H9 (cell line): ENCODE results near the gene PITRM1. TPM values are rescaled to one million over a fixed set of nuclear protein-coding genes. Genes with fewer than 3 reads are reported as not detected.

ENCODE experiments used
- DNase-seq: peaks from one replicate; pipeline ENCODE4 v3.0.0-alpha.2; 2017
- H2AFZ ChIP-seq: one replicate; pipeline ENCODE4 v1.6.1; 2013; ENCODE audit warnings: mild to moderate bottlenecking, low read length, control low read depth, moderate library complexity
- H2AK5ac ChIP-seq: 2 replicates; pipeline ENCODE4 v1.6.1; 2013; ENCODE audit warnings: low read length, control low read depth, mixed read lengths; ENCODE audit not compliant: insufficient read length
- H2BK120ac ChIP-seq: one replicate; pipeline ENCODE4 v1.6.1; 2013; ENCODE audit warnings: low read depth, mild to moderate bottlenecking, low read length, control low read depth, inconsistent platforms; ENCODE audit not compliant: poor library complexity, severe bottlenecking
- H2BK12ac ChIP-seq: 2 replicates; pipeline ENCODE4 v1.6.1; 2013; ENCODE audit warnings: low read length, control low read depth, mixed read lengths, low read depth; ENCODE audit not compliant: insufficient read length
- H2BK15ac ChIP-seq: 2 replicates; pipeline ENCODE4 v1.6.1; 2013; ENCODE audit warnings: low read depth, low read length, control low read depth
- H2BK20ac ChIP-seq: one replicate; pipeline ENCODE4 v1.6.1; 2013; ENCODE audit warnings: low read depth, mild to moderate bottlenecking, low read length, control low read depth, inconsistent platforms; ENCODE audit not compliant: poor library complexity, severe bottlenecking
- H2BK5ac ChIP-seq: 2 replicates; pipeline ENCODE4 v1.6.1; 2013; ENCODE audit warnings: low read length, control low read depth, mixed read lengths; ENCODE audit not compliant: insufficient read length
- H3K14ac ChIP-seq: 2 replicates; pipeline ENCODE4 v1.6.1; 2013; ENCODE audit warnings: low read length, control low read depth; ENCODE audit not compliant: insufficient read depth
- H3K18ac ChIP-seq: 2 replicates; pipeline ENCODE4 v1.6.1; 2013; ENCODE audit warnings: low read depth, mild to moderate bottlenecking, mixed read lengths, low read length, control low read depth; ENCODE audit not compliant: insufficient read length
- H3K23ac ChIP-seq: 2 replicates; pipeline ENCODE4 v1.6.1; 2013; ENCODE audit warnings: low read length, control low read depth, mixed read lengths, low read depth; ENCODE audit not compliant: insufficient read length
- H3K23me2 ChIP-seq: 2 replicates; pipeline ENCODE4 v1.6.1; 2013; ENCODE audit warnings: low read depth, mild to moderate bottlenecking, mixed read lengths, low read length, control low read depth; ENCODE audit not compliant: insufficient read length, poor library complexity, severe bottlenecking
- H3K27ac ChIP-seq: 2 replicates; pipeline ENCODE4 v1.5.1; 2013; ENCODE audit warnings: low read length, control low read depth, mixed read lengths, low read depth; ENCODE audit not compliant: insufficient read length
- H3K27me3 ChIP-seq: 2 replicates; pipeline ENCODE4 v1.6.1; 2013; ENCODE audit warnings: low read length, control low read depth, inconsistent platforms; ENCODE audit not compliant: insufficient read depth
- H3K4ac ChIP-seq: 2 replicates; pipeline ENCODE4 v1.6.1; 2013; ENCODE audit warnings: low read depth, mild to moderate bottlenecking, control low read depth, inconsistent platforms, low read length, moderate library complexity
- H3K4me1 ChIP-seq: 2 replicates; pipeline ENCODE4 v1.6.1; 2013; ENCODE audit warnings: low read length, control low read depth, inconsistent platforms; ENCODE audit not compliant: insufficient read depth
- H3K4me2 ChIP-seq: 2 replicates; pipeline ENCODE4 v1.6.1; 2013; ENCODE audit warnings: low read length, control low read depth, mixed read lengths; ENCODE audit not compliant: insufficient read length, insufficient read depth
- H3K56ac ChIP-seq: 2 replicates; pipeline ENCODE4 v1.6.1; 2013; ENCODE audit warnings: low read depth, mild to moderate bottlenecking, mixed read lengths, low read length, control low read depth; ENCODE audit not compliant: insufficient read length
- H3K79me1 ChIP-seq: 2 replicates; pipeline ENCODE4 v1.6.1; 2013; ENCODE audit warnings: low read depth, mild to moderate bottlenecking, moderate library complexity, low read length, control low read depth, inconsistent platforms; ENCODE audit not compliant: insufficient read depth, poor library complexity, severe bottlenecking
- H3K79me2 ChIP-seq: 2 replicates; pipeline ENCODE4 v1.6.1; 2013; ENCODE audit warnings: low read length, control low read depth, inconsistent platforms; ENCODE audit not compliant: insufficient read depth
- H3K9ac ChIP-seq: 2 replicates; pipeline ENCODE4 v1.6.1; 2013; ENCODE audit warnings: low read length, control low read depth, mixed read lengths; ENCODE audit not compliant: insufficient read length; ENCODE audit errors: extremely low read depth
- H3K9me3 ChIP-seq: one replicate; pipeline ENCODE4 v1.6.1; 2013; ENCODE audit warnings: low read depth, low read length, inconsistent platforms; ENCODE audit not compliant: control insufficient read depth
- H3T11ph ChIP-seq: one replicate; pipeline ENCODE4 v1.6.1; 2013; ENCODE audit warnings: mild to moderate bottlenecking, low read length, control low read depth, inconsistent platforms
- H4K20me1 ChIP-seq: one replicate; pipeline ENCODE4 v1.6.1; 2013; ENCODE audit not compliant: control insufficient read depth, insufficient read length, insufficient read depth
- H4K5ac ChIP-seq: 2 replicates; pipeline ENCODE4 v1.6.1; 2013; ENCODE audit warnings: low read depth, mild to moderate bottlenecking, mixed read lengths, low read length, control low read depth; ENCODE audit not compliant: insufficient read length
- H4K8ac ChIP-seq: replicated peaks from 2 replicates; pipeline ENCODE4 v1.6.1; 2013; ENCODE audit warnings: low read length, control low read depth, mixed read lengths, low read depth; ENCODE audit not compliant: insufficient read length
- H4K91ac ChIP-seq: 2 replicates; pipeline ENCODE4 v1.6.1; 2013; ENCODE audit warnings: low read depth, mild to moderate bottlenecking, moderate library complexity, mixed read lengths, low read length, control low read depth; ENCODE audit not compliant: insufficient read length
- H3K27ac Mint-ChIP-seq, 3 experiments: 2 replicates in 2 of 3; 3 replicates in 1 of 3; pipeline ENCODE4 v1.8.0; 2020 to 2021; ENCODE audit warnings: mixed read lengths in 3 of 3, mild to moderate bottlenecking in 1 of 3, moderate library complexity in 1 of 3
- H3K27me3 Mint-ChIP-seq: 2 replicates; pipeline ENCODE4 v1.8.0; 2021; ENCODE audit warnings: low read depth, mild to moderate bottlenecking, moderate library complexity, mixed read lengths
- H3K36me3 Mint-ChIP-seq, 3 experiments: 2 replicates in 2 of 3; 3 replicates in 1 of 3; pipeline ENCODE4 v1.8.0; 2020 to 2021; ENCODE audit warnings: low read depth in 3 of 3, mixed read lengths in 3 of 3; ENCODE audit not compliant: insufficient read depth in 1 of 3
- H3K4me1 Mint-ChIP-seq, 2 experiments: 2 replicates each; pipeline ENCODE4 v1.8.0; 2020; ENCODE audit warnings: mixed read lengths in 2 of 2
- H3K4me3 Mint-ChIP-seq, 2 experiments: 2 replicates in 1 of 2; 3 replicates in 1 of 2; pipeline ENCODE4 v1.8.0; 2020 to 2021; ENCODE audit warnings: mild to moderate bottlenecking in 2 of 2, mixed read lengths in 2 of 2, moderate library complexity in 1 of 2
- H3K9me3 Mint-ChIP-seq, 2 experiments: 2 replicates in 1 of 2; 3 replicates in 1 of 2; pipeline ENCODE4 v1.8.0; 2020; ENCODE audit warnings: mild to moderate bottlenecking in 2 of 2, mixed read lengths in 2 of 2, moderate library complexity in 1 of 2
- WGBS: extraction: QIAGEN DNeasy Blood & Tissue Kit; methylation state at CpG from one replicate; pipeline ENCODE4 v1.1.7; 2013; ENCODE audit warnings: missing lambda C conversion rate, low lambda C conversion rate, mixed read lengths; ENCODE audit not compliant: insufficient read length; ENCODE audit errors: extremely low coverage; 5-methylcytosine and 5-hydroxymethylcytosine counted together
- total RNA-seq: library from RNA; stranded (reverse); gene quantifications from 2 replicates; pipeline ENCODE4 v1.2.1, GENCODE V29; 2021
- TF ChIP-seq, protein P1 (sequence below): fragments of 200-600 bp; sonication (generic); conservative IDR thresholded peaks from 3 replicates; pipeline ENCODE4 v1.8.0; 2021; ENCODE audit warnings: antibody characterized with exemption, mild to moderate bottlenecking

Gene PITRM1
- total RNA-seq, 1 experiment from 2014 or later: 27.8 TPM

DNA sequence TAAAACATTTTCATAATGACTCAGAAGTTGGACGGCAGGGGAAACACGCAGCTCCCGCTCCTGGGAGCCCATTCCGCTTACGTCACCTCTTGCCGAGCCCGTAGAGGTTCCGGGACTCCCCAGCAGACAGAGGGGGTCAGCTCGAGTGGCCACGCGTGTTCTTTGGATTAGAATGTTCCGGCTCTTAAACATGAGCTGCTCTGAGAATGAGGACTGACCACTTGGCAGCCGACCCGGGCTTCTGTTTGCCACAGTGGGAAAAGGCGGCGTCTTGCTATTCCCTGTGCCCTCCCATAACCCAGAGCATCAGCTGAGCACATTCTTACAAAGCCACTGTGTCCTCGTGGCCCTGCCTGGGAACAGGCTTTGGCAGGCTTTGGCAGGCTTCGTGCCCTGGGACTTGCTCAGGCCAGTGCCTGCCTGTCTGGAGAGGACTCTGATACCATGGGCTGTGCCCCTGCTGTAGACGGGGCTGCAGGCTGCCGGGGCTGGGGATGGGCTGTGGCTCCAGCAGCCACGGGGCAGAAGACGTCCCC, 65.1 kb downstream of the PITRM1 start:
- H3K27ac Mint-ChIP-seq: no peak overlapping the region
- no peak for DNase-seq
- H2BK12ac ChIP-seq: no peak overlapping the region
- TF ChIP-seq, protein P1, sequence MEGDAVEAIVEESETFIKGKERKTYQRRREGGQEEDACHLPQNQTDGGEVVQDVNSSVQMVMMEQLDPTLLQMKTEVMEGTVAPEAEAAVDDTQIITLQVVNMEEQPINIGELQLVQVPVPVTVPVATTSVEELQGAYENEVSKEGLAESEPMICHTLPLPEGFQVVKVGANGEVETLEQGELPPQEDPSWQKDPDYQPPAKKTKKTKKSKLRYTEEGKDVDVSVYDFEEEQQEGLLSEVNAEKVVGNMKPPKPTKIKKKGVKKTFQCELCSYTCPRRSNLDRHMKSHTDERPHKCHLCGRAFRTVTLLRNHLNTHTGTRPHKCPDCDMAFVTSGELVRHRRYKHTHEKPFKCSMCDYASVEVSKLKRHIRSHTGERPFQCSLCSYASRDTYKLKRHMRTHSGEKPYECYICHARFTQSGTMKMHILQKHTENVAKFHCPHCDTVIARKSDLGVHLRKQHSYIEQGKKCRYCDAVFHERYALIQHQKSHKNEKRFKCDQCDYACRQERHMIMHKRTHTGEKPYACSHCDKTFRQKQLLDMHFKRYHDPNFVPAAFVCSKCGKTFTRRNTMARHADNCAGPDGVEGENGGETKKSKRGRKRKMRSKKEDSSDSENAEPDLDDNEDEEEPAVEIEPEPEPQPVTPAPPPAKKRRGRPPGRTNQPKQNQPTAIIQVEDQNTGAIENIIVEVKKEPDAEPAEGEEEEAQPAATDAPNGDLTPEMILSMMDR: no peak
- H3K4me1 Mint-ChIP-seq: peaks cover 7% of the 10 kb centered on the region in 2 experiments
- no peaks in the 10 kb centered on the region; the same call in 1 of the 2 replicates for H3K4me1 ChIP-seq
- no peak overlapping the region for H3K27ac ChIP-seq
- no peaks in the 10 kb centered on the region for H3K79me2 ChIP-seq
- WGBS: no CpG with 5 or more reads among the region's 22 CpGs
- no peaks in the 10 kb centered on the region for H3K9me3 ChIP-seq
- no peak overlapping the region for H4K8ac ChIP-seq
- no peak overlapping the region for H2BK20ac ChIP-seq
- no peaks in the 10 kb centered on the region for H4K20me1 ChIP-seq
- H4K91ac ChIP-seq: no peak overlapping the region
- no peak overlapping the region for H2AK5ac ChIP-seq
- no peak overlapping the region for H4K5ac ChIP-seq
- no peak overlapping the region for H2BK5ac ChIP-seq
- peaks cover 63 to 89% (median 88%) of the 10 kb centered on the region in 3 experiments for H3K36me3 Mint-ChIP-seq
- no peak overlapping the region for H2AFZ ChIP-seq
- no peaks in the 10 kb centered on the region for H3K27me3 ChIP-seq
- no peak overlapping the region for H3K4me3 Mint-ChIP-seq
- no peak overlapping the region for H3T11ph ChIP-seq
- H3K4ac ChIP-seq: no peak overlapping the region
- no peaks in the 10 kb centered on the region for H3K79me1 ChIP-seq
- no peak overlapping the region for H3K14ac ChIP-seq
- no peaks in the 10 kb centered on the region for H3K9me3 Mint-ChIP-seq
- no peaks in the 10 kb centered on the region for H3K23me2 ChIP-seq
- H3K23ac ChIP-seq: no peak overlapping the region
- H3K4me2 ChIP-seq: no peak overlapping the region
- H2BK15ac ChIP-seq: no peak overlapping the region
- no peak overlapping the region for H2BK120ac ChIP-seq
- H3K9ac ChIP-seq: no peak overlapping the region
- no peak overlapping the region for H3K56ac ChIP-seq
- no peak overlapping the region for H3K18ac ChIP-seq
- no peaks in the 10 kb centered on the region for H3K27me3 Mint-ChIP-seq
